DMS 273 (cell line): ENCODE data around the gene MGAT3.
"Not testable (repeated sequence)": the region's sequence is repeated elsewhere in the genome, so short reads cannot be mapped to it uniquely, and the experiment has no call there.

Experiments used
- DNase-seq: peaks from one replicate; lab custom pipeline; 2025; ENCODE audit not compliant: unreplicated experiment; lab: John Stamatoyannopoulos, UW

Gene MGAT3, protein sequence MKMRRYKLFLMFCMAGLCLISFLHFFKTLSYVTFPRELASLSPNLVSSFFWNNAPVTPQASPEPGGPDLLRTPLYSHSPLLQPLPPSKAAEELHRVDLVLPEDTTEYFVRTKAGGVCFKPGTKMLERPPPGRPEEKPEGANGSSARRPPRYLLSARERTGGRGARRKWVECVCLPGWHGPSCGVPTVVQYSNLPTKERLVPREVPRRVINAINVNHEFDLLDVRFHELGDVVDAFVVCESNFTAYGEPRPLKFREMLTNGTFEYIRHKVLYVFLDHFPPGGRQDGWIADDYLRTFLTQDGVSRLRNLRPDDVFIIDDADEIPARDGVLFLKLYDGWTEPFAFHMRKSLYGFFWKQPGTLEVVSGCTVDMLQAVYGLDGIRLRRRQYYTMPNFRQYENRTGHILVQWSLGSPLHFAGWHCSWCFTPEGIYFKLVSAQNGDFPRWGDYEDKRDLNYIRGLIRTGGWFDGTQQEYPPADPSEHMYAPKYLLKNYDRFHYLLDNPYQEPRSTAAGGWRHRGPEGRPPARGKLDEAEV

DNA sequence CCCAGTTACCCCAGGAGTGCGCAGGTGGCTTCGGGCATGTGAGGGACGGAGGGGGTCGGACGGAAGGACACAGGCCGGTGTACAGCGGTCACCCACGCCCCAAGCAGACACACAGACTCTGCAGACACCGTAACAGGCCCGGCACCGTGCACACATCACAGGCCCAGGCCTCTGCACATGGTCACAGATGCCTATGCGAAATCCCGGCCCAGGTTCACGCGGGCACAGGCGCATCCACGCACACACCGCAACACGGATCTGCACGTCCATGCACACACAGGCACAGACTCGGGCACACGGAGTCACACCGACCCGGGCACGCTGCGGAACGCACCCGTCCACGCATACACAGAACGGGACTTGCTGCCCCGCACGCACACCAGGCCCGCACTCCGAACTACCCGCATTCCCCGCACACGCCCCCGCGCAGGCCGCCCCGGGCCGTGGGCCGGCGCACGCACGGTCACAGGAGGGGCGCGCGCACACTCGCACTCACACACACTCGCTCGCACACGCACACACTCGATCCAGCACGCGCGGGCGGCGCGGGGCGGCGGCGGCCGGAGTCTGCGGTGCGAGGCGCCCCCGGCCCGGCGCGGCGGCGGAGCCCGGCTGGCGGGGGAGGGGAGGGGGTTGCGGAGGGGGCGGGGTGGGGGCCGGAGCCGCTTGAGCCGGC is at the start of gene MGAT3:
MGAT3 (plus strand) TSS at position 491 of the 676 bp plus-strand sequence. CDS start 30,336 bp downstream, outside the sequence.
- peak; percentile 44 for DNase-seq

- DNase-seq = no peak
These were observed 48.6 kb upstream of the MGAT3 start for GRCh38 chr22:39408173-39408572.

GRCh38 chr22:39408807-39409206 is 48.0 kb upstream of the MGAT3 start:
- no peak for DNase-seq

GRCh38 chr22:39409516-39410029 is 47.2 kb upstream of the MGAT3 start:
- no peak for DNase-seq

DNA sequence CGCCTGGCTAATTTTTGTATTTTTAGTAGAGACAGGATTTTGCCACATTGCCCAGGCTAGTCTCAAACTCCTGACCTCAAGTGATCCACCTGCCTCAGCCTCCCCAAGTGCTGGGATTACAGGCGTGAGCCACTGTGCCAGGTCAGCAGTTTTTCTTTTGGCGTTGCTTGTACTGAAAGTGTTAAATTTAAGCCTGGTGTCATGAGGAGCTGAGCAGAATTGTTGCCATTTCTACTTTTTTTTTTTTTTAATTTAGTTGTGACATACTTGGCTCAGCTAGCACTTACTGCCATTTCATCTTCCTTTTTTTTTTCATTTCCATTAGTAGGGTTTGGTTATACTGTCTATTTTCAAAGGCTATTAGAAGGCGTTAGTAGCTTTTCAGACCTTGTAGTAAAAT is 46.5 kb upstream of the MGAT3 start:
- DNase-seq = no peak

- DNase-seq = not testable (repeated sequence)
These were observed 44.9 kb upstream of the MGAT3 start for GRCh38 chr22:39411828-39412365.

- not testable (repeated sequence) for DNase-seq
These were observed 43.6 kb upstream of the MGAT3 start for GRCh38 chr22:39413204-39413603.

DNA sequence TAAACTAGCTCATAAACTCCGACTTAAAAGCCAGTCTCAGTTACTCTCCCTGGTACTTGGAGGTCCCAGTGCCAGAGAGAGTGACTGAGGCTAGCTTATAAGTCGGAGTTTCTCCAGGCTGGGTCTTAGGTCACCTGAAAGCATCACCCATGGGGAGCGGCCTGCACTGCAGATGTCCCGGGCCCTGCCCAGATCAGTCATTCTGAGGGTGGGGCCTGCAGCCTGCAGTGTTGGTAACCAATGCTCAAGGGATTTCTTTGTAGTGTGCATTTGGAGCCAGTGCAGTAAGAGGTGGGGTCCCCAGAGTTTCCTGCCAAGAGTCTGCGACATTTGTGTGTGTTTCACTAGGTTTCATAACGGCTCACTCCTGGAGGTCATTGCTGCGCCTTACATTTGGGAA is 42.4 kb upstream of the MGAT3 start:
- no peak for DNase-seq

DNA sequence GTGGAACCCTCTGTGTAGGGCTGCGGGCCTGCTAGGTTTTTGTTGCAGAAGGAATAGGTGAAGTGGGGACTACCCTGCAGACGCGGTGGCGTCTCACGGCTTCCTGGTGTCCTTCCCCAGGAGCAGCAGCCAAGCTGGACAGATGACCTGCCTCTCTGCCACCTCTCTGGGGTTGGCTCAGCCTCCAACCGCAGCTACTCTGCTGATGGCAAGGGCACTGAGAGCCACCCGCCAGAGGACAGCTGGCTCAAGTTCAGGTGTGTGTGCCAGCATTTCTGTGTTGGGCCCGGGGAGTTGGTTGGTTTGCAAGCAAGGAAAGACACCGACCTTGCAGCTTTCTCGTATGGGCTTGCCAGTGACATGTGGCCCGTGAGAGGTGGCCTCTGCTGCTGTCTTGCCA is 41.9 kb upstream of the MGAT3 start:
- DNase-seq = no peak

DNA sequence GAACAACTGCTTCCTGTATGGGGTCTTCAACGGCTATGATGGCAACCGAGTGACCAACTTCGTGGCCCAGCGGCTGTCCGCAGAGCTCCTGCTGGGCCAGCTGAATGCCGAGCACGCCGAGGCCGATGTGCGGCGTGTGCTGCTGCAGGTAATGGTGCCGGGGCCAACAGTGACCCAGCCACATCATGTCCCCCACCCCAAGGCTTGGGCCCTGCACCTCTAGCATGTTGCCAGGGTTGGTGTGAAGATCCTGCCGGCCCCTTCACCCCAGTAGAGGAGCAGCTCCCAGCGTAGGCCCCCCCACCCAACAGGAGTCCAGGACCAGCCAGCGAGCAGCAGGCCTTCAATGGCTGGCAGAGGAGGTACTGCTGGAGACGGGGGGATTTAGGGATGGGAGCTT is 41.3 kb upstream of the MGAT3 start:
- DNase-seq = no peak

DNA sequence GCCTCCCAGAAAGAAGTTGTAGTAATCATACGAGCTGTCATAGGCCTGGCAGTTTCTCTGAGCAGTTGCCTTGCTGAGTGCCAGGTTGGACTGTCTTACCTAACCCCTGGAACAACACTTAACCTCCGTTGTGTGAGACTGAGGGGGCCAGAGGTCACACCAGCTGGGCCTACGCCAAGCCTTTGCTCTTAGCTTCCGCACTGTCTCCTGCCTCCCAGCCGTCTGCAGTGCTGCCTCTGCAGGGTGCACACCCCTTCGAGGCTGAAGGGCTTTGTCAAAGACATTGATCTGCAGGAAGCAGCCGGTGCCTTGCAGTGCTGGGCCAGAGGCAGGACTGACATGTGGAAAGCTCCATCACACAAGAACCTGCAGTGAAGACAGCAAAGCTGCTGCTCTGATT is 40.5 kb upstream of the MGAT3 start:
- DNase-seq = no peak

DNA sequence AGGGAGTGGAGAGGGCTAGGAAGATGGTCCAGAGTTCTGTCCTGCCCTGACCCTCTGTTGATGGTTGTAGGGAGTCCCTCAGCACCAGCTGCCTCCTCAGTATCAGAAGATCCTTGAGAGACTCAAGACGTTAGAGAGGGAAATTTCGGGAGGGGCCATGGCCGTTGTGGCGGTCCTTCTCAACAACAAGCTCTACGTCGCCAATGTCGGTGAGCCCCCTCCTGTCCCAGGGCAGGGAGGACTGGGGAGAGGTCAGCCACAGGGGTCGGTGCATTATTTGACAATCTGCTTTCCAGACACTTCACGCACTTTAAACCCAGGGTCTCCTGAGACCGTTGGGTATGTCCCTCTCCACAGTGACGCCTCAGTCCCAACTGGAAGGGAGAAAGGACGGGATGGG is 39.2 kb upstream of the MGAT3 start:
- no peak for DNase-seq

DNA sequence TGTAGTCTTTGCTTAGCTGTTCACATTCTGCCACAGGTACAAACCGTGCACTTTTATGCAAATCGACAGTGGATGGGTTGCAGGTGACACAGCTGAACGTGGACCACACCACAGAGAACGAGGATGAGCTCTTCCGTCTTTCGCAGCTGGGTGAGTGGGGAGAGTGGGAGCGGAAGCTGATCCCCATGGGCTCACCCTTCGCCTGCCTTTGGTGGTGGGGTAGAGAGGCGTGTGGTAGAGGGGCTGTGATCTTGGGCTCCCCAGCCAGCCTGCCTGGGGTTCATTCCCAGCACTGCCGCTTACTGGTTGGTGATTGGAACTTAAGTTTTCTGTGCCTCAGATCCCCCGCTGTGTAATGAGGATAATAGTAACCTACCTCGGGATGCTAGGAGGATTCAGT is 38.1 kb upstream of the MGAT3 start:
- DNase-seq = no peak

GRCh38 chr22:39419096-39419495 is 37.7 kb upstream of the MGAT3 start:
- DNase-seq = no peak

GRCh38 chr22:39419911-39420310 is 36.9 kb upstream of the MGAT3 start:
- no peak for DNase-seq

DNA sequence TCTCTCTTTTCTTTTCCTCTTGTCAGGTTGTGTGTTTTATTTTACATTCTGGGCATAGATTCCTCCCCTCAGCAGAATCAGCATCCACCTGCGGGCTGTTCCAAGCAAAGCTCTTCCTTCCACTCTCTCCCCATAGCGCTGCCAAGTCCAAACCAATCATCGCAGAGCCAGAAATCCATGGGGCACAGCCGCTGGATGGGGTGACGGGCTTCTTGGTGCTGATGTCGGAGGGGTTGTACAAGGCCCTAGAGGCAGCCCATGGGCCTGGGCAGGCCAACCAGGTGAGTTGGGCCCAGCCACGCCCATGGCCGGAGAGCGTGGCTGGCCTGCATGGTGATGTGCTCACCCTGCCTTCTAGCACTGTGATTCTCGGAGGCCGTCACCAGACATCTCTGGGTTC is 35.1 kb upstream of the MGAT3 start:
- no peak for DNase-seq

DNA sequence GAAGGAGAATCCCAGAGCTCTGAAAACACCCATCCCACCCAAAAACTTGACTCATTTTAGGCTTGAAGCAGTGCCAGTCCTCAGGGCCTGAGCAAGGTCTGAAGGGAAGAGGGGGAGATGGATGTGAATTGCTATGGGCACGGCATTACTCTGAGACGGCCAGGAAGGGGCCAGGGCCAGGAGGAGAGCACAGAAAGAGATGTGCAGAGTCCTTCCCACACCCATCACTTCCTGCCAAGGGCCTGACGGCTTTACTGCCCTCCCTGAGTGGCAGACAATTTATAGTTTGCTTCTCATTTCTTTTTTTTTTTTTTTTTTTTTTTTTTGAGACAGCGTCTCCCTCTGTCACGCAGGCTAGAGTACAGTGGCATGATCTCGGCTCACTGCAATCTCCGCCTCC is 34.7 kb upstream of the MGAT3 start:
- no peak for DNase-seq

GRCh38 chr22:39422721-39423120 is 34.1 kb upstream of the MGAT3 start:
- no peak for DNase-seq

- DNase-seq = no peak
These were observed 32.8 kb upstream of the MGAT3 start for GRCh38 chr22:39423976-39424375.

GRCh38 chr22:39426380-39427043 is 30.3 kb upstream of the MGAT3 start:
- DNase-seq = no peak
